Fibroblast of villous mesenchyme (primary cell): Measurements from ENCODE around the gene NKX6-1. TPM values are rescaled to one million over a fixed set of nuclear protein-coding genes. Genes with fewer than 3 reads are reported as not detected.
A peak's percentile ranks its signal among the peaks of the same experiment; 100 is the strongest.

ENCODE experiments used
- DNase-seq: peaks from one replicate; pipeline ENCODE4 v3.0.0-alpha.2; 2010; ENCODE audit warnings: low read depth
- H3K4me3 ChIP-seq: 2 replicates; pipeline ENCODE4 v1.5.1; 2011; ENCODE audit warnings: low read depth, mild to moderate bottlenecking, low read length
- total RNA-seq: library from RNA; depleted of rRNA; stranded (reverse); fragments of >200 nt; gene quantifications from 2 replicates; pipeline ENCODE4 v1.2.3, GENCODE V29; 2012
- TF ChIP-seq, protein P1 (sequence below): IDR thresholded peaks from 2 replicates; pipeline ENCODE4 v1.5.1; 2012; ENCODE audit warnings: low read depth, mild to moderate bottlenecking, low read length; ENCODE audit not compliant: insufficient read depth

The NKX6-1 gene
- total RNA-seq: under 0.01 TPM in 1 of 2 replicates, not detected in the other

DNA sequence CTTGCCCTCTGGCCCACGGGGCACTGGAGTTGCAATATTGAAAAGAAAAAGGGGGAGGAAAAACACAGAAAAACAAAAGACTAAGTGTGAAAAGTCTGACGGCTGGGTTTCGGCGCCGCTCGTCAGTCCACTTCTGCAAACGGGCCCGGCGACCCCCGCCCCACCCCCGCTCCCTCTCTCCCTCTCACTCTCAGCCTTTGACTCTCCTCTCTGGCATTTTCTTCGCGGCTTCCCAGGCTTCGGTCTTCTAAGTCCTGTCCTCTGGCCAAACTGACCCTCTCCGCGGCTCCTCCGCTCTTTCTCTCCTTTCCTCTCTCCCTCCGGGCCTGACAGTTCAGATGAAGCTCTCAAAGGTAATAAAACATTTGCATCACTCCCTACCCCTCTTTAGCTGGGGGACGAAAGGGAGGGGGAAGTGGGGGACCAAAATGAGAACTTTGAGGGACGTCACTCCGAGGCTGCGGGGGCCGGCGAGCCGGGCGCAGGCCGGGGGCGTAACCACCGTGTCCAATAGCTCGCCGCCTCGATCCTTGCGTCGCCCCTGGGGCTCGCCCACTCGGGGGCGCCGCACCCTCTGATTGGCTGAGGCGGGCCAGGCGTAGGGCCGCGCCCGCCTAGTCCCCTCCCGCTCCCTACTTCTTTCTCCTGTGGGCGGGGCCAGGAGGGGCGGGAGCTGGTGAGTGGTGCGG, at the start of gene NKX6-1:
Gene NKX6-1 (minus strand): TSS at position 358 of the 689 bp plus-strand sequence. CDS start 1,064 bp downstream, outside the sequence.
- DNase-seq: peak; percentile 38
- H3K4me3 ChIP-seq: peak within 1 kb of the TSS; percentile 54
- TF ChIP-seq, protein P1, sequence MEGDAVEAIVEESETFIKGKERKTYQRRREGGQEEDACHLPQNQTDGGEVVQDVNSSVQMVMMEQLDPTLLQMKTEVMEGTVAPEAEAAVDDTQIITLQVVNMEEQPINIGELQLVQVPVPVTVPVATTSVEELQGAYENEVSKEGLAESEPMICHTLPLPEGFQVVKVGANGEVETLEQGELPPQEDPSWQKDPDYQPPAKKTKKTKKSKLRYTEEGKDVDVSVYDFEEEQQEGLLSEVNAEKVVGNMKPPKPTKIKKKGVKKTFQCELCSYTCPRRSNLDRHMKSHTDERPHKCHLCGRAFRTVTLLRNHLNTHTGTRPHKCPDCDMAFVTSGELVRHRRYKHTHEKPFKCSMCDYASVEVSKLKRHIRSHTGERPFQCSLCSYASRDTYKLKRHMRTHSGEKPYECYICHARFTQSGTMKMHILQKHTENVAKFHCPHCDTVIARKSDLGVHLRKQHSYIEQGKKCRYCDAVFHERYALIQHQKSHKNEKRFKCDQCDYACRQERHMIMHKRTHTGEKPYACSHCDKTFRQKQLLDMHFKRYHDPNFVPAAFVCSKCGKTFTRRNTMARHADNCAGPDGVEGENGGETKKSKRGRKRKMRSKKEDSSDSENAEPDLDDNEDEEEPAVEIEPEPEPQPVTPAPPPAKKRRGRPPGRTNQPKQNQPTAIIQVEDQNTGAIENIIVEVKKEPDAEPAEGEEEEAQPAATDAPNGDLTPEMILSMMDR: no peak

DNA sequence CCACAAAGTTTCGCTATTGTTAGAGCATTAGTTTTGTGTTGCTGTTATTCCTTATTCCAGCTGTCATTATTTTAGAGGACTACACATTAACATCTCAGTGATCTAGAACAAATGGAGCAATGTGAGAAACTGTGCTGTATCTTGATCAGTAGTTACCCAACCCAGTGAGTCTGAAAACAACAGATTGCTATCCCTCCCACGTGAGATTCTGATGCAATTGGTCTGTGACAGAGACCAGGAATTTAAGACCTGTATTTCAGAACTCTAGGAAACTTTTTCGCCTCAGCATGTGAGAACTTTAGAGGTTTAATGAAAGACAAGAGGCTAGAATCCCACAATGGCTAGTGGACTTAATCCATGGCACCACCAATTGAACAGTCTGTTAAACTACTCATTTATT, 48.1 kb upstream of the NKX6-1 start:
- peak; percentile 32 for DNase-seq
- TF ChIP-seq, protein P1: no peak
- no peak overlapping the region for H3K4me3 ChIP-seq

DNA sequence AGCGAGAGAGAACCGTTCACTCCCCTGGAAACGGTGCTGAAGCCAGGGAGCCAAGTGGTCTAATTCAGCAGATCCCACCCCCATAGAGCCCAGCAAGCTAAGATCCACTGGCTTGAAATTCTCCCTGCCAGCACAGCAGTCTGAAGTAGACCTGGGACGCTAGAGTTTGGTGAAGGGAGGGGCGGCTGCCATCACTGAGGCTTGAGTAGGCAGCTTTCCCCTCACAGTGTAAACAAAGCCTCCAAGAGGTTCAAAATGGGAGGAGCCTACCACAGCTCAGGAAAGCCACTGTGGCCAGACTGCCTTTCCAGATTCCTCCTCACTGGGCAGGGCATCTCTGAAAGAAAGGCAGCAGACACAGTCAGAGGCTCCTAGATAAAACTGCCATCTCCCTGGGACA, 46.0 kb upstream of the NKX6-1 start:
- H3K4me3 ChIP-seq: no peak overlapping the region
- TF ChIP-seq, protein P1: no peak
- DNase-seq: no peak

DNA sequence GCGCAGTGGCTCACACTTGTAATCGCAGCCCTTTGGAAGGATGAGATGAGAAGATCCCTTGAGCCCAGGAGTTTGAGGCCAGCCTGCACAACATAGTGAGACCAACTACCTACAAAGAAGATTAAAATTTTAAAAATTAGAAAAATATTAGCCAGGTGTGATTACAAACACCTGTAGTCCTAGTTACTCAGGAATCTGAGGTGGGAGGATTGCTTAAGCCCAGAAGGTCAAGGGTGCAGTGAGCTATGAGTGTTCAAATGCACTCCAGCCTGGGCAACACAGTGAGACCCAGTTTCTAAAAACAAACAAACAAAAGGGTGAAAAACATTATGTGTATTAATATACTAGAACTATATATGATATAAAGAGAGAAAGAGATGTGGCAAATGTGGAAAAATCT, 36.8 kb upstream of the NKX6-1 start:
- TF ChIP-seq, protein P1: no peak
- DNase-seq: no peak
- H3K4me3 ChIP-seq: no peak overlapping the region

DNA sequence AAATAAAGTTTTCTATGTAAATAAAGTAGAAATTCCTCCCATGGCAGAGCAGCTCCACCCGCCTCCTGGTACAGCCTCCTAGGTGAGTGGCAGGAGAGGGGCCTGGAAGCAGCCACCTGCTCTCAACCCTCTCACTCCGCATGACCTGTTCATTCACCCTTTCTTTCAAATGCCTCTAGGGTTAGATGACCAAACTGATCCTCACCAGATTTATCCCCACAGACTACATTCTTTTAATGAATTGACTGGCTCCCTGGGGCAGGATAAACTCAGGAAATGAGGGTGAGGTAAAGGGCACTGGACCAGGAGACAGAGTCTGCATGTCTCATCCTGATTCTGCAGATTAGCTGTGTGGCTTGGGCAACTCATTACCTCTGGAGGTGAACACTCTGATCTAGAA, 32.6 kb upstream of the NKX6-1 start:
- no peak for DNase-seq
- TF ChIP-seq, protein P1: no peak
- H3K4me3 ChIP-seq: no peak overlapping the region

DNA sequence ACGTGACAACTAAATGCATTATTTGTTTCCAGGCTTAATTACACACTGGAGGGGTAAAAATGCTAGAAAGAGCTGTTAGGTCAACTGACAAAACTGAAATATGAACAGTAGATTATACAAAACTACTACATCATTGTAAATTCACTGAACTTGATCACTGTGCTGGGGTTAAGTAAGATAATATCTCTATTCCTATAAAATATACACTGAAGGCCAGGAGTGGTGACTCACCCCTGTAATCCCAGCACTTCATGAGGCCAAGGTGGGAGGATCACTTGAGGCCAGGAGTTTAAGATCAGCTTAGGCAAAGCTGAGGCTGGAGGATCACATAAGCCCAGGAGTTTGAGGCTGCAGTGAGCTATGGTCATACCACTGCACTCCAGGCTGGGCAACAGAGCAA, 31.8 kb upstream of the NKX6-1 start:
- no peak overlapping the region for H3K4me3 ChIP-seq

More for the DNA sequence above, 31.8 kb upstream of the NKX6-1 start:
- TF ChIP-seq, protein P1: no peak
- DNase-seq: peak; percentile 41
